ENCODE data around the gene ANAPC16. TPM values are rescaled to one million over a fixed set of nuclear protein-coding genes. Genes with fewer than 3 reads are reported as not detected.

The ANAPC16 gene
- total and polyA plus RNA-seq, 10 donors, result 70.8 to 239 (median 106) TPM

GRCh38 chr10:72260239-72260975 is 44.6 kb downstream of the ANAPC16 start:
- peak; percentile 97 for DNase-seq
- intact Hi-C loops (cut with DNase I; ENCODE audit: low total_unique reads), result no loop called here
- WGBS, 5 donors, result 13 to 22% (median 17%) methylated on average over 15 to 19 of the region's 19 CpGs
- Histone ChIP-seq H3K27ac (peak overlapping the region; percentile 84 to 95 (median 90)), H3K36me3 (no peaks in the 10 kb centered on the region), H3K9me3 (no peaks in the 10 kb centered on the region), H3K4me1 (peaks cover 57 to 97% (median 84%) of the 10 kb centered on the region in 6 donors), H3K4me3 (peak overlapping the region; percentile 0 to 76 (median 44)), H3K27me3 (replicated peaks in 1 of 7) (no peaks in the 10 kb centered on the region)
- TF ChIP-seq POLR2AphosphoS5 (IDR thresholded peaks at IDR 0.05) (peak; percentile 86 to 93 (median 88)), CTCF (IDR thresholded peaks at IDR 0.05 in 8 of 11, conservative IDR thresholded peaks at IDR 0.05 in 3 of 11) (peak in 2 of 11 experiments; percentile 17 to 29), POLR2A (IDR thresholded peaks at IDR 0.05) (no peak)

DNA sequence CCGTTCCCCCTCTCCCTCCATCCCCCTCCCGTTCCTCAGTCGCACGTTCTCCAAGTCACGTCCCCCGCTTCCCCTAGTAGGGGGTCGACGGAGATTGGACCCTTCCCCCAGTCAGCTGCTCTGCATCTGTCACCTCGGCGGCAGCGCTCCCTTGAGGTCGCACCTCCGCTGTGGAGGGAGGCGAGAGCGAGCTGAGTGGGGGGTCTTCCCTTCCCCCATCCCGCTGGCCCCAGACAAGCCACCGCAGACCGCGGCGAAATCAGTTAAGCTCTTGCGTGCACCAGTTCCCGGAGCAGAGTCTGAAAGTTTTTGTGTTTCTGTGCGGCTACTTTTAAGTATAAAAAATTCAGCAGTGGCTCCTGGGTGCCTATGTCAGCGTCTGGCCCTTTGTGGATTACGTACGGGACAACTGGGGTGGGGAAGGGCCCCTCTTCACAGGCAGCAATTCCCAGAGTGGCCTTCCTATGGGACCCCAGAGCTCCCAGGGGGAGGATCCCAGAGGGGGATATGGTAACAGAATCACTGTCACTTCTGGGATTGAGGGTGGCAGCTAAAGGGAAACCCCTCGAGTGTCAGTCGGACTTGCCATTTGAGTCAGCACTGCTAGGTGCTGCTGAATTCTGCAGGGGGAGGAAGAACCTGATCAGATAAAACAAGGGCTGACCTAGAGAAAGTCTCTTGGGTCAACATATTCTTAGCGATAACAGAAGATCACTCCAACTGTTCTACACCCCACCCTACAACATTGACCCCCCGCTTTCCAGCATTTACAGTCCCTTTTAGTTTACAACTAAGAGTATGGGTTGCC is 45.4 kb downstream of the ANAPC16 start:
- Histone ChIP-seq H3K4me3 (peak overlapping the region; percentile 0 to 76 (median 44)), H3K4me1 (peaks cover 49 to 97% (median 77%) of the 10 kb centered on the region in 6 donors), H3K36me3 (no peaks in the 10 kb centered on the region), H3K9me3 (no peaks in the 10 kb centered on the region), H3K27me3 (replicated peaks in 1 of 7) (no peaks in the 10 kb centered on the region), H3K27ac (peak overlapping the region; percentile 84 to 95 (median 90))
- 3 to 6% (median 5%) methylated on average over 19 to 30 of the region's 30 CpGs for WGBS, 5 donors
- DNase-seq, result no peak
- intact Hi-C loops (cut with DNase I; ENCODE audit: low total_unique reads), result no loop called here
- TF ChIP-seq CTCF (IDR thresholded peaks at IDR 0.05 in 8 of 11, conservative IDR thresholded peaks at IDR 0.05 in 3 of 11) (peak in 3 of 11 experiments; percentile 18 to 44 (median 27)), POLR2AphosphoS5 (IDR thresholded peaks at IDR 0.05) (peak; percentile 34 to 83 (median 75)), POLR2A (IDR thresholded peaks at IDR 0.05) (no peak)

GRCh38 chr10:72261784-72262404 is 46.1 kb downstream of the ANAPC16 start:
- peak overlapping the region in 2 of 8 donors; percentile 45 to 76 for H3K4me3 ChIP-seq
- H3K27me3 ChIP-seq (replicated peaks in 1 of 7), result no peaks in the 10 kb centered on the region
- H3K4me1 ChIP-seq, result peaks cover 42 to 89% (median 69%) of the 10 kb centered on the region in 6 donors
- no peaks in the 10 kb centered on the region for H3K9me3 ChIP-seq
- no peaks in the 10 kb centered on the region for H3K36me3 ChIP-seq
- intact Hi-C loops (cut with DNase I; ENCODE audit: low total_unique reads), result no loop called here
- H3K27ac ChIP-seq, result peak overlapping the region; percentile 84 to 95 (median 90)
- TF ChIP-seq POLR2AphosphoS5 (IDR thresholded peaks at IDR 0.05), result no peak
- WGBS, 5 donors, result 90 to 97% (median 94%) methylated on average over 7 of the region's 7 CpGs
- DNase-seq, result no peak

DNA sequence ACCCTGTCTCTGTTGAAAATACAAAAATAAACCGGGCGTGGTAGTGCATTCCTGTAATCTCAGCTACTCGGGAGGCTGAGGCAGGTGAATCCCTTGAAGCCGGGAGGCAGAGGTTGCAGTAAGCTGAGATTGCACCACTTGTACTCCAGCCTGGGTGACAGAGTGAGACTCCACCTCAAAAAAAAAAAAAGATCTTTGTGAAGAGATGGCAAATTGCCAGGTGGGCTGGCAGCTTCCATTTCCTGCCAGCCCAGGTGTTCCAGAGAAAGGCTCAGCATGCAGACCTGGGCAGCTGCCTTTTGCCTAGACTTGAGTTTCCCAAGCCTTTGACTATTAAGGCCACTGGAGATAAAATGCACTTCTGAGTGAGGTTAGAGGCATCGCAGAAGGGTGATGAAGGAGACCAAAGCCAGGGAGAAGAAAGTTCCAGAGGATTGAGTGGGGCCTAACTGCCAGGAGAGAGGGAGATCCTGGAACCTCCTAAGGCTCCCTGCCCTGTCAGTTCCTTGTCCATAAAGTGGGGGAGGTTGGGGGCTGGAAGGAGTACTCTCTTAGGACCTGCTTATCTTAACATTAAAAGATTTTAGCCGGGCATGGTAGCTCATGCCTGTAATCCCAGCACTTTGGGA is 47.9 kb downstream of the ANAPC16 start:
- Histone ChIP-seq H3K27ac (peak overlapping the region in 4 of 8 donors; percentile 36 to 93 (median 48)), H3K27me3 (replicated peaks in 1 of 7) (no peaks in the 10 kb centered on the region), H3K4me1 (peaks cover 28 to 71% (median 52%) of the 10 kb centered on the region in 6 donors), H3K9me3 (no peaks in the 10 kb centered on the region), H3K36me3 (no peaks in the 10 kb centered on the region), H3K4me3 (no peak overlapping the region)
- DNase-seq, result no peak
- intact Hi-C loops (cut with DNase I; ENCODE audit: low total_unique reads), result no loop called here
- WGBS, 5 donors, result 75 to 86% (median 78%) methylated on average over 6 of the region's 6 CpGs
- TF ChIP-seq CTCF (IDR thresholded peaks at IDR 0.05 in 8 of 11, conservative IDR thresholded peaks at IDR 0.05 in 3 of 11), result no peak
- peak in 2 of 3 donors; percentile 31 to 69 for TF ChIP-seq POLR2AphosphoS5 (IDR thresholded peaks at IDR 0.05)
